Ovary (tissue), 3 donors: Measurements from ENCODE around the gene VPS35L.

Experiments used
- CTCF ChIP-seq, 3 donors: fragments of 450-650 bp in 2 of 3; fragments of 200-600 bp in 1 of 3; IDR thresholded peaks; one replicate each; pipeline versions ENCODE4 v1.5.1 to v1.8.0; 2016 to 2022; ENCODE audit warnings: antibody characterized with exemption in 3 of 3, mild to moderate bottlenecking in 1 of 3
- POLR2A ChIP-seq: fragments of 450-650 bp; IDR thresholded peaks from one replicate; pipeline ENCODE4 v1.6.1; 2017; ENCODE audit warnings: antibody characterized with exemption, mild to moderate bottlenecking, moderate library complexity
- donor health status: DM: no; HTN: no; CAD: no.

- no peak for TF ChIP-seq CTCF (IDR thresholded peaks at IDR 0.05)
- no peak for TF ChIP-seq POLR2A
Measured at GRCh38 chr16:19687279-19687678, 131.8 kb downstream of the VPS35L start.
